HG02943 (cell line): ENCODE measurements around the gene RHOG.

ENCODE experiments used
- ATAC-seq: cut with Tn5 transposase; IDR thresholded peaks from one replicate; pipeline ENCODE4 v1.9.1; 2021; ENCODE audit warnings: mild to moderate bottlenecking, low read depth, moderate library complexity; ENCODE audit not compliant: unreplicated experiment

Gene RHOG

DNA sequence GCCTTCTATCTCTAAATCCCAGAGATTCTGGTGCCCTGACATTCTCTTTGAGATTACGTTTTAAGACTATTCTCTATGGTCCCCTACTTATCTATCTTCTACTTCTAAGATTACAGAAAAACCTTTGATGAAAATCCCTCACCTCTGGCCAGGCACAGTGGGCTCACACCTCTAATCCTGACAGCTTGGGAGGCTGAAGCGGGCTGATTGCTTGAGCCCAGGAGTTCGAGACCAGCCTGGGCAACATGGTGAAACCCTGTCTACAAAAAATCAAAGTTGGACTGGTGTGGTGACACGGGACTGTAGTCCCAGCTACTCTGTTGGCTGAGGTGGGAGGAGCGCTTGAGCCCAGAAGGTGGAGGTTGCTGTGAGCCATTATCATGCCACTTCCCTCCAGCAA lies 57.8 kb downstream of the RHOG start:
- no peak for ATAC-seq

DNA sequence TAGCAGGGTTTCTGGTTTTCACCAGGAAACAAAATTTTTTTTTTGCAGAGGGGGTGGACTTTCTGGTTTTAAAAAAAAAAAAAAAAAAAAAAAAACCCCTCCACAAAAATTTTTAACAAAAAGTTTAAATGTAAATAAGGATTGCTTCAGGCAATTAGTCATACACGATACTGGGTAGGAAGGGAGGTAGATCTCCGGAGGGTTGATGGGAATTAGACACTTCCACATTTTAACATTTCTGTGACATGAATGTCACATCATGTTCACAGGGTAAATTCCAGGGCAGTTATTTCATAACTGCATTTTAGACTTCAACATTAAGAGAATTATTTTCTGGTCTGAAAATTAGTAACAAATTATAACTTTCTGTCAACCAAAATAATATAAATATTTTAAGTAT lies 59.3 kb downstream of the RHOG start:
- ATAC-seq = no peak
